HG03103 (cell line): ENCODE results near the gene ZDHHC20.
"Not testable (repeated sequence)": the region's sequence is repeated elsewhere in the genome, so short reads cannot be mapped to it uniquely, and the experiment has no call there.

ENCODE experiments used
- ATAC-seq: cut with Tn5 transposase; IDR thresholded peaks from one replicate; pipeline ENCODE4 v1.9.1; 2021; ENCODE audit warnings: low read depth; ENCODE audit not compliant: unreplicated experiment

The ZDHHC20 gene

DNA sequence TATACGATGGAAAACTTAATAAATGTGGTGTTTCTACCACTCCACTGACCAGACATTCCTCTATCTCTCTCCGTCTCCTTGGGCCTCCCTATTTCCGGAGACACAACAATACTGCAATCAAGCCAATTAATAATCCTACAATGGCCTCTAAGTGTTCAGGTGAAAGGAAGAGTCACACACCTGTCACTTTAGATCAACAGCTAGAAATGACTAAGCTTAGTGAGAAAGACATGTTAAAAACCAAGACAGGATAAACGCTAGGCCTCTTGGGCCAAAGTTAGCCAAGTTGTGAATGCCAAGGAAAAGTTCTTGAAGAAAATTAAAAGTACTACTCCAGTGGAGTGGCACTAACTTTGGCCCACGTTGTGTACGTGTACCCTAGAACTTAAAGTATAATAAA, 22.5 kb downstream of the ZDHHC20 start:
- no peak for ATAC-seq

GRCh38 chr13:21435687-21436151, 23.4 kb downstream of the ZDHHC20 start:
- peak; percentile 99 for ATAC-seq

DNA sequence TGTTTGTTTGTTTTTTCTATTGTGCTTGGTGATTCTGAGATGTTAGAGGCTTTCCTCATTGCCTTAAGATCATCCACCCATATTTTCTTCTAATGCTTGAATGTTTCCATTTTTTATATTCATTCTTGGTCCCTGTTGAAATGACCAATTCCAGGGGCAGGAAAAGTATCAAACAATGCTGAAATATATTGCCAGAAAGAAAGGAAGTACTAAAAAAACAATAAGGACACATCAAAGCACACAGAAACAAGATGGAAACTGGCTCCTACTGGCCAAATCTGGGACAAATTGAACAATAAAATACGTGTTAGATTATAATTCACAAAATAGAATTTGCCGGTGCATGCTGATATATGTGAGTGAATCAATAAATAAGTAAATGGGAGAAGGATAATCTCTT, 23.9 kb downstream of the ZDHHC20 start:
- ATAC-seq, result no peak

DNA sequence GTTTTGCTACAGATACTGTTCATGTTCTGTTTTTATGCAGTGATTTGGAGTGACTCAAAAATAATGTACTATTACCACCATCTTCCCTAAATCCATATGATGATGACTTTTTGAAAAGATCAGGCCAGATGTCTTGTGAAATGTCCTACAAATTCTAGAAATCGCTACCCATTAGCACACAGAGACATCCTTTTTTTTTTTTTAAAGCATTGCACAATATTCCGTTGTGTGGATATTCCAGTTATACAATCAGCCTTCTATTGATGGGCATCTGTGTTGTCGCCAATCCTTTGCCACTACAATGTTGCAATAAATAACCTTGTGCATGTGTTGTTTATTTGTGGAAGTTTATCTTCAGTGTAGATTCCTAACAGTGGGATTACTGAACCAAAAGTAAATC, 24.5 kb downstream of the ZDHHC20 start:
- ATAC-seq, result no peak

DNA sequence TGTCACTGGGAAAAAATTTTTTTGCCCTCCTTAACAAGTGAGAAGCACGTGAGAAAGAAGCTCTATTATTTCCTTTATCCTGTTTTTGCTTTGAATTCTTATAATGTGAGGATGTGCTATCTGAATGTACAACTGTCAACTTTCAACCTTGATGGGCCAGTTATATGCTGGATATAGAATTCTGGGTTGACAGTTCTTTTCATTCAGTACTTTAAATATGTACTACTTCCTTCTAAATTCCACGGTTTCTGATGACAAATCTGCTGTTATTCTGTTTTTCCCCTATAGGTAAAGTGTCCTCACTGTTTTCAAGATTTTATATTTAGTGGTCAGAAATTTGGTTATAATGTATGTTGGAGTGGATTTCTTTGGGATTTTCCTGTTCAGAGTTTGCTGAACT, 29.9 kb downstream of the ZDHHC20 start:
- no peak for ATAC-seq

GRCh38 chr13:21427741-21428140, 31.4 kb downstream of the ZDHHC20 start:
- no peak for ATAC-seq

- no peak for ATAC-seq
These were observed 32.9 kb downstream of the ZDHHC20 start for GRCh38 chr13:21426238-21426637.

DNA sequence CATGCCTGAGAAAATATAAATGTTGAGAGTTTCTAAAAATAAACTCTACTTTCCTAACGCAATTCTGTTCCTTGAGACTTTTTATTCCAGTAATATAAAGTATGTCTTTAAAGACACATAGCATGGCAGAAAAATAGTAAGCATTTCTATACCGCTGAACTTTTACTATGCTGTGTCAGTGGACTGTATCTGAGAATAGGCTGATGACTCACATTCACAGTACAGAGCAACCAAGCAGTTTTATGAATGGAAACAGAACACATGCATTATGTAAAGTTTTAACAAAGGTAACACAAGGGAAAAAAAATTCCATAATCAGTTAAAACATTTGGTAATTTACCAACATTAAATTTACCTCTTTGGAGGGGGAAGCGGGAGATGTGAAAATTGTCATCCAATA, 38.4 kb downstream of the ZDHHC20 start:
- no peak for ATAC-seq

DNA sequence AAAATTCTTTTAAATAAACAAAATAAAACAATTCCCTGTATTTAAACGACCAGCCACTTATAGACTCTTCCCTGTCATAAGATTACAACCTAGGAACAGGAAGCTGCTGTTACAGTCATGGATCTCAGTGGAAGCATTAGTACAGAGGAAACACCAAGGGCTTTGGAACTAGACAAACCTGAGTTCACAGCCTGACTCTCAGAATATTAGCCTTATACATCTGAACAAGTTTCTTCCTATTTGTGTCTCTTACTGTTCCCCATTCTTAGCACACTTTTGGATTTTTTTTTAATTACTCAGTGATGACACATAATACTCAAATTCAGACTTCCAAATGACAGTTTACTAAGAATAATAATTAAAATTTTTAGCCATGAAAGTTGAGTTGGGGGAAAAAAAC, 46.1 kb downstream of the ZDHHC20 start:
- no peak for ATAC-seq

DNA sequence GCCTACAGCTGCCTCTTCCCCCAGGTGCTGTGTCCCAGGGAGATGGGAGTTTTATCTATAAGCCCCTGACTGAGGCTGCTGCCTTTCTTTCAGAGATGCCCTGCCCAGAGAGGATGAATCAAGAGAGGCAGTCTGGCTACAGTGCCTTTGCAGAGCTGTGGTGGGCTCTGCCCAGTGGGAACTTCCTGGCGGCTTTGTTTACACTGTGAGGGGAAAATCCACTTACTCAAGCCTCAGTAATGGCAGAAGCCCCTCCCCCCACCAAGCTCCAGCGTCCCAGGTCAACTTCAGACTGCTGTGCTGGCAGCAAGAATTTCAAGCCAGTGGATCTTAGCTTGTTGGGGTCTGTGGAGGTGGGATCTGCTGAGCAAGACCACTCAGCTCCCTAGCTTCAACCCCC, 48.6 kb downstream of the ZDHHC20 start:
- ATAC-seq, result not testable (repeated sequence)

DNA sequence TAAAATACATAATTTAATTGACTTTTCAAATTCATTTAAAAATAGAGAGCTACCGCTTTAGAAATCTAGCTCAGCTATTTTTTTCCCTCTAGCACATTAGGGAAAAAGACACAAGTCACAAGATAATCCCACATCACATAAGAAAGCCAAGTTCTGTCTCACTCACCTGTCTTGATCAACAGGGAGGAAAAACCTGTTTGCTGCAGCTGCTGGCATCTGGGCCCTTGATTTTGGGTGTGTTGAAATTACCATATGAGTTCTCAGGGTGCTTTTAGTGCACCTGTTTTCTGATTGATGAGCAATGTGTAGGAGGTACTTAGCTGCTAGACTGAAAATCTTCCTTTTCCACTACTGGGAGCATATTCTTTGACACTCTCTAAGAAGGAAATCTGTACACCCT, 53.8 kb downstream of the ZDHHC20 start:
- ATAC-seq, result no peak

- no peak for ATAC-seq
These were observed 56.4 kb downstream of the ZDHHC20 start for GRCh38 chr13:21402586-21403307.

DNA sequence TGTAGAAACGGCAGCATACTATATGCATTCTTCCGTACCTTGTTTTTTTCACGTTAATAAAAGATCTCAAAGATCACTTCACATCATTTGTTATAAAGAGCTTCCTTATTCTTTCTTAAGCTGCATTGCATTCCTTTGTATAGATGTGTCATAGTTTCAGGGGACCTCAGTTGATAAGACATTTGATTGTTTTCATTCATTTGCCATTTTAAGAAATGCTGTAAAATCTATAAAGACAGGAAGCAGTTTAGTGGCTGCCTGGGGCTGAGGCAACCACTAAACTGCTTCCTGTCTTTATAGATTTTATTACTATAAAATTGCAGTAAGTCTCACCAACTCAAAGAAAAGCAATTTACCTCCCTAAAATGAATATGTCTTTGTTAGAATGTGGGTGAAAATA, 59.4 kb downstream of the ZDHHC20 start:
- ATAC-seq, result no peak

GRCh38 chr13:21395953-21396352, 63.1 kb downstream of the ZDHHC20 start:
- no peak for ATAC-seq

- ATAC-seq, result no peak
These were observed 70.0 kb downstream of the ZDHHC20 start for GRCh38 chr13:21389124-21389523.

GRCh38 chr13:21385710-21386109, 73.4 kb downstream of the ZDHHC20 start:
- no peak for ATAC-seq

- no peak for ATAC-seq
These were observed 76.0 kb downstream of the ZDHHC20 start for GRCh38 chr13:21383090-21383489.

GRCh38 chr13:21376998-21377985, 81.8 kb downstream of the ZDHHC20 start:
- not testable (repeated sequence) for ATAC-seq

- no peak for ATAC-seq
These were observed 86.6 kb downstream of the ZDHHC20 start for GRCh38 chr13:21372530-21372929.

- ATAC-seq, result no peak
These were observed 88.1 kb downstream of the ZDHHC20 start for GRCh38 chr13:21371011-21371410.

- ATAC-seq, result no peak
These were observed 93.5 kb downstream of the ZDHHC20 start for GRCh38 chr13:21365574-21365973.

GRCh38 chr13:21364916-21365315, 94.2 kb downstream of the ZDHHC20 start:
- ATAC-seq, result no peak
